ENCODE data around the gene HCN2. TPM values are rescaled to one million over a fixed set of nuclear protein-coding genes. Genes with fewer than 3 reads are reported as not detected.

HCN2 gene
- total RNA-seq, 1 donor from 2014 or later, result 2.3 TPM

DNA sequence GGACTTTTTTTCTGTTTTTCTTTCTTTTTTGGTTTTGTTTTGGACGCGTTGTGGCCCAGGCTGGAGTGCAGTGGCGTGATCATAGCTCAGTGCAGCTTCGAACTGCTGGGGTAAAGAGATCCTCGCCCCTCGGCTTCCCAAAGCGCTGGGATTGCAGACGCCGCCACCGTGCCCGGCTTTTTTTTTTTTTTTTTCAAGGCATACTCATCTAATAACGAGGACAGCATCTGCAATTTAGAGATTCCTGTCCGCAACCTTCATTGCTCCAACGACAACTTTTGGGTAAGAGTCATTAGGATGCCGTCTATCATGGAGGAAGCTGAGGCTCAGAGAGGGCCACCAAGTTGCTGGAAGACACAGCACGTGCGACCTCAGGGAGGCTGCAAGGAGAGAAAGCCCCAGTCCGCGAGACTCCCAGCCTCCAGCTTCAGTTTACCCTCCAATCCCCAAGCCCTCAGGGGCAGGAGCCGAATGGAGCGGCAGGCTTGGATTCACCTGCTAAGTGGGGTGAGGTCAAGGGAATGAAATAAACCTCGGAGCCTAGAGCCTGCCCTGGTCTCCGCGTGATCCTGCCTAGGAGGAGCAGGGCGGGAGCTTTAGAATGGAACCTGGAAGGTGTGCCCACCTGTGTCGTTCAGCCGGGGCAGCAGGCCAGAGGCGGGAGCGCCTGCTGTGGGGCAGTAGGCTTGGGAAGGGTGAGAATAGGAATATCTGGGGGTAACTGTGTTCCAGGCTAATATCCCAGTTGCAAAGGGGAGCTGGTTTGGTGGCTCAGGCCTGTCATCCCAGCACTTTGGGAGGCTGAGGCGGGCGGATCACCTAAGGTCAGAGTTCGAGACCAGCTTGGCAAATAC lies 44.3 kb downstream of the HCN2 start:
- intact Hi-C loops (cut with micrococcal nuclease), result loop anchor here (1.0 to 5.0 kb wide), 6 partner anchors 24 to 163 kb away; partner anchors contain the start of genes BSG, CDC34 and PTBP1

DNA sequence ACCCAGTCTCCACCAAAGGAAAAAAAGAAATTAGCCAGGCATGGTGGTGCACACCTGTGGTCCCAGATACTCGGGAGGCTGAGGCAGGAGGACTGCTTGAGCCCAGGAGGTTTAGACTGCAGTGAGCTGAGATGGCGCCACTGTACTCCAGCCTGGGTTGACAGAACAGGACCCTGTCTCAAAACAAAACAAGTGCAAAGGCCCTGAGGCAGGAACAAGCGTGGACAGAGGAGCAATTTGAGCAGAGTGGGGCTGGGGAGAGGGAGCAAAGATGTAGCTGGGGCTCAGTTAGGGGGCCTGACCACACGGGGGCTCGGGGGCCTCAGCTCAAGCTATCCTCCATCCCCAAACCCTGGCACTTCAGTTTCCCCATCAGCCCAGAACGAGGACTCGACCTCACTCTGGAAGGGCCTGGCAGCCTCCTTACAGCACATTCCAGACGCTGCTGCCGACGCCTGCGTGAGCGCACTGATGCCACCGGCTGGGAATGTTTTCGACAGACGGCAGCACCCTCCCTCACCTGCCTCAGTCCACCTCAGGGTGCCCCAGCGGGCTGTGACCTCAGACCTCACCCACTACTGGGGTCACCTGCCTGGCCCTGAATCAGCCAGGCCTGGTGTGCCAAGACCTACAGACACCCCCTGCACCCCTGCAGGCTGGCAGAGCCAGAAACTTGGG lies 45.4 kb downstream of the HCN2 start:
- intact Hi-C loops (cut with micrococcal nuclease), result loop anchor here (5.0 kb wide), 1 partner anchor 103 kb away; the partner anchor contains the start of gene CDC34

DNA sequence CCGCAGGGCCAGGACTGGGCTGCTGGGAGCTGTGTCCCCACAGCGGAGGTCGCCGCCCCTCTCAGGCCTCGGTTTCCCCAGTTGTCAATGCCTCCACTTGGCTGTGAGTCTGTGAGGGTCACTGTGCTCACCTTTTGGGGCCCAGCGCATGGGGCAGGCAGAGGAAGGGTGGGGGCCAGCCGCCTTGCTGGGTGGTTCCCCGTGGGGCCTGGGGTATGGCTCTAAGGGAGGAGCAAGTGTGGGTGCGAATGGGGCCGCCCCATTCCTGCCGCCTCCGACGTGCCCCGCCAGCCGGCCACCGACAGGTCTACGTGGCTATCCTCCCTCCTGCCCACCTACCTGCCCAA lies 49.2 kb downstream of the HCN2 start:
- intact Hi-C loops (cut with micrococcal nuclease), result loop anchor here (1.0 kb wide), 2 partner anchors 41 to 67 kb away; partner anchors contain the start of gene BSG

DNA sequence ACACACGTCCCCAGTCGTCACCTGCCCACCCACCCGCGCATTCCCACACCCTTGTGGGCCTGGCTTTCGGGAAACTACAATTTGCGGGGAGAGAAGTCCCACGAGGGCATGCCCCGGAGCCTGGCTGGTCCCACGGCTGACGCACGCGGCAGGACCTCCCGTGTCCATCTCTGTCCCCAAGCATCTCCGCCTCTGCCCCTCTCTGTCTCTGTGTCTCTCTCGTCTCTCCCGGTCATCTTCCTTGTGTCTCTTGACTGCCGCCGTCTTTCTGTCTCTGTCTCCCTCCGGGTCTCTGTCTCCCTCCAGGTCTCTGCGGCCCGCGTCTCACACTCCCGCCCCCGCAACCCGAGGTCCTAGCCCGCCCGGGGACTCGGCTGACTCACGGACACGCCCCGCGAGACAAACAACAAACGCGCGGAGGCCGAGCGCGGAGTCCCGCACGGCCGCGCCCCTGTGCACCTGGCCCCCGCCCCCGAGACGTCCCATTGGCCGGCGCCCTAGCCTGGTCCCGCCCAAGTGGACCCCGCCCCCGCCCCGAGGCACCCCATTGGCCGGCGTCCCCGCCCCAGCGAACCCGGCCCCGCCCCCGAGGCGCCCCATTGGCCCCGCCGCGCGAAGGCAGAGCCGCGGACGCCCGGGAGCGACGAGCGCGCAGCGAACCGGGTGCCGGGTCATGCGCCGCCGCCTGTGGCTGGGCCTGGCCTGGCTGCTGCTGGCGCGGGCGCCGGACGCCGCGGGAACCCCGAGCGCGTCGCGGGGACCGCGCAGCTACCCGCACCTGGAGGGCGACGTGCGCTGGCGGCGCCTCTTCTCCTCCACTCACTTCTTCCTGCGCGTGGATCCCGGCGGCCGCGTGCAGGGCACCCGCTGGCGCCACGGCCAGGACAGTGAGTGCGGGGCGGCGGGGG lies 49.8 kb downstream of the HCN2 start, which contains the start of gene FGF22:
FGF22 (plus strand) TSS at position 627 of the 908 bp plus-strand sequence; CDS start at position 674, 47 bp downstream.
- intact Hi-C loops (cut with micrococcal nuclease), result loop anchor here (1.0 kb wide), 2 partner anchors 41 to 67 kb away; partner anchors contain the start of gene BSG

DNA sequence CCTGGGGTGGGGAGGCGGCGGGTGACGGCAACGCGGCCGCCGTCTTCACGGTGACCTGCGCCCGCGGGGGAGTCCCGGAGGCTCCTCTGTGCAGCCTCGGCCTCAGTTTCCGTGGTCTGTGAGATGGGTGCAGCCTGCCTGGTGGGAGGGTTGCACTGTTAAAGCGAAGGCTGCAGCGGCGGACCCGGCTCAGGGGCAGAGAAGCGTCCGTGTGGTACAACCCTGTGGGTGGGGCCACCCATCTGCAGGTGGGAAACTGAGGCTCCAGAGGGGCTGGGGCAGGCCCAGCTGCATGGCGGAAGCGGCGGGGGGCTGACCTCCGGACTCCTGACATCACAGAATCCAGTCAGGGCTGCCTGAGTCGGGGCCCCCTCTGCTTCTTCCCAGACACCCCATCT lies 50.5 kb downstream of the HCN2 start:
- intact Hi-C loops (cut with micrococcal nuclease), result no loop called here

DNA sequence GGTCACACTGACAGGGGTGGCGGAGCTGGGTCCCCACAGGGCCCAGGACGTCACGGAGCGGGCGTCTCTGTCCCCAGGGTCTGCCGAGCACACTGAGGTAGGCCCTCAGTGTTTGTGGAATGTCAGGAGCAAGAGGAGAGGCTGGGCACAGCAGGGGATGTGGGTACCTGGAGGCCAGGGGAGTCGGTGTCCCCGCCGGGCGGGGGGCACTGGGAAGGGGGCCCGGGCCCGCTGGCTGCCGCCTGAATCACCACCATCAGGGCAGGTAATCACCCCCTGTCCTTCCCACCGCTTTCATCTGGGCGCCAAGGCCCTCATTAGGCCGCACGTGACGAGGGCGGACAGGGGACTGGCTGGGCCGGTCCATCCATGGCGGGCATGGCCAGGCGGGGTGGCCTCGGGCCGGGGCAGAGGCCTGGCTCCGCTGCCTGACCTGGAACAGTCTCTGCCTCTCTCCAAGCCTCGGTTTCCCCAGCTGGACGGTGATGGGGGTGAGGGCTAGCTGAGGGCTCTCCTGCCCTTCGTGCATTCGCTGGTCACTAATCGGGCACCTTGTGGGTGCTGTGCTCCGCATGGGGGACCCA lies 51.0 kb downstream of the HCN2 start:
- intact Hi-C loops (cut with micrococcal nuclease), result no loop called here

DNA sequence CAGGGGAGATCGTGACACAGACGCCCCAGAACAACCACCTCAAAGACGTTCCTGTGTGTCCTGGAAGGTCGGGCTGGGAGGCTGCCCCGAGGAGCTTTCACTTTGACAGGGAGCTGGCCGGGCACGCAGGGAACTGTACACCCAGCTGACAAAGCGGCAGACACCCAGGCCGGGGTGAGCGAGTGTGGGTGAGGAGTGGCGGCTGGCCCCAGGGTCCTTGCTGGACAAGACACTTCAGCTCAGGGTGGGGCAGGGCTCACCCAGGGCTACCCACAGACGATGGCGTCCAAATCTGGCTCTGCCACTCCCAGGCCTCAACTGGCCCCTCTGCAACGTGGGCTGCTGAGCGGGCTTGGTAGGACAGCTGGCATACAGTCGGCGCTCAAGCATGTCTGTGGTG lies 52.0 kb downstream of the HCN2 start:
- intact Hi-C loops (cut with micrococcal nuclease), result no loop called here

DNA sequence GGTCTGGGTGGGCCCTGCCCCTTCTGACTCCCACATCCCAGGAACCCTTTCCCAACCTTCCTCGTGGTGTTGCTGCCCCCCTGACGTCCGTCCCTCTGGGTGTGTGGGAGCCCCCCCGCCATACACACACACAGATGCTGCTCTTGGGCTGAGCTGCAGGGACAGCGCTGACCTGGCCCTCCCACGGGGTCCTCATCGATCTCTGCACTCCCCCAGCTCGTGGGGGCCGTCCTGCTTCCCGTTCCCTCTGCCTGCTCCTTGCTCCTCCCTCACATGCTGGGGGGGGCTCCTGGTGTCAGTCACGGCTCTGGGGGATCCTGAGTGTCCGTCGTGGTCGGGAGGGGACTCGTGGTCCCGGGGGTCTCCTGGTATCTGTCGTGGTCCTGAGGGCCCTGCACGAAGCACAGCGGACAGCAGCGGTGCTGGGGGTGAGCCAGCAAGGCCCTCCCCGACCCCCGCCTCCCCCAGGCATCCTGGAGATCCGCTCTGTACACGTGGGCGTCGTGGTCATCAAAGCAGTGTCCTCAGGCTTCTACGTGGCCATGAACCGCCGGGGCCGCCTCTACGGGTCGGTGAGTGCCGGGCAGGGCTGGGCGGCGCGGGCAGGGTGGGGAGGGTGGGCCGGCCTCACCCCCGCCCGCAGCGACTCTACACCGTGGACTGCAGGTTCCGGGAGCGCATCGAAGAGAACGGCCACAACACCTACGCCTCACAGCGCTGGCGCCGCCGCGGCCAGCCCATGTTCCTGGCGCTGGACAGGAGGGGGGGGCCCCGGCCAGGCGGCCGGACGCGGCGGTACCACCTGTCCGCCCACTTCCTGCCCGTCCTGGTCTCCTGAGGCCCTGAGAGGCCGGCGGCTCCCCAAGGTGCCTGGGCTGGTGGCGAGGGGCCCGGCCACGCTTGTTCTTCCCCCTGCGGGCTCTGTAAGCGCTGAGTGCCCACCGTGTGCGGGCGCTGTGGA lies 53.4 kb downstream of the HCN2 start:
- intact Hi-C loops (cut with micrococcal nuclease), result no loop called here

DNA sequence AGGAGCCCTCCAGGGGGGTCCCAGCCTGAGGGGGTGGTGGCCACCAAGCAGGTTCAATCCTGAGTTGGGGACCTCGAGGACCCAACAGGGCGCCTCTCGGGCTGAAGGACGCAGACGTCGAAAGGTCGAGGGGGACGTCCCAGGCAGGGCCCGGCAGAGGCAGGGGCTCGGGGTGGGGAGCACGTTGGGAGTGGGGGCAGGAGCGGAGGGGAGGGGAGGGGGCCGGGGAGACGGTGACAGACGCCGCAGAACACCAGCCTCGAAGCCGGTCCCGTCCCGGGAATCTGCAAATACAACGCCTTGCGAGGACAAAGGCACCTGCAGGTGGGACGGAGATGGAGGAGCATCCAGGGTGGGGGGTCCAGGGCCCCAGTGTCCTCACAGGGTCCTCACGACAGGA lies 54.1 kb downstream of the HCN2 start:
- intact Hi-C loops (cut with micrococcal nuclease), result no loop called here

DNA sequence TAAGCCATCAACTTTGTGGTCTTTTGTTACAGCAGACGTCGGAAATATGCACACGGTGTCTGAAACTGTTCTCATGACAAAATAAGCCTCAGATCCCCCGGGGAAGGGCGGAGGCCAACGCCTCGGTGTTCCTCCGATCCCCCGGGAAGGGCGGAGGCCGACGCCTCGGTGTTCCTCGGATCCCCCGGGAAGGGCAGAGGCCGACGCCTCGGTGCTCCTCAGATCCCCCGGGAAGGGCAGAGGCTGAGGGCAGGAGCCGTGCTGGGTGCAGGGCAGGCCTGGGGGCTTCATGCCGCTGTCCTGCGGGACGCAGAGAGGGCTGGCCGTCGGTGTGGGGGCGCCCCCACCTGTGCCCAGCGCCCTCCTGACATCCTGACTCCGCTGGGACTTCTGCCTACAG lies 54.7 kb downstream of the HCN2 start:
- intact Hi-C loops (cut with micrococcal nuclease), result no loop called here

DNA sequence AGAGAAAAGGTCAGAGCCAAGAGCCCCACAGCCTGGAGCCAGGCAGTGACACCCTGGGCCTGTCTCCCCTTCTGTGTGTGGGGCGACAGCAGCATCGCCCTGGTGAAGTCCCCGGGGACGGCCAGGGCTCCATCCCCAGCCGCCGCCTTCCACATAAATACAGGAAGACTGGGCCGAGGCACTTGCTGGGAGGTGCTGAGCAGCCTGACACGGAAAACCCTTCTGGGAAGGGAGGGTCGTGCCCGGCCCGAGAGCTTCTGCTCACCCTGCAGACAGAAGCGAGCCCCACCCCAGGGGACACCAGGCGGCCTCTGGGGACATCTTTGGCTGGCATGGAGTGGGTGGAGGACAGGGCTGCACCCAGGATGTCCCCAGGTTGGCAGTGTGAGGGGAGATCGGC lies 55.1 kb downstream of the HCN2 start:
- intact Hi-C loops (cut with micrococcal nuclease), result no loop called here

DNA sequence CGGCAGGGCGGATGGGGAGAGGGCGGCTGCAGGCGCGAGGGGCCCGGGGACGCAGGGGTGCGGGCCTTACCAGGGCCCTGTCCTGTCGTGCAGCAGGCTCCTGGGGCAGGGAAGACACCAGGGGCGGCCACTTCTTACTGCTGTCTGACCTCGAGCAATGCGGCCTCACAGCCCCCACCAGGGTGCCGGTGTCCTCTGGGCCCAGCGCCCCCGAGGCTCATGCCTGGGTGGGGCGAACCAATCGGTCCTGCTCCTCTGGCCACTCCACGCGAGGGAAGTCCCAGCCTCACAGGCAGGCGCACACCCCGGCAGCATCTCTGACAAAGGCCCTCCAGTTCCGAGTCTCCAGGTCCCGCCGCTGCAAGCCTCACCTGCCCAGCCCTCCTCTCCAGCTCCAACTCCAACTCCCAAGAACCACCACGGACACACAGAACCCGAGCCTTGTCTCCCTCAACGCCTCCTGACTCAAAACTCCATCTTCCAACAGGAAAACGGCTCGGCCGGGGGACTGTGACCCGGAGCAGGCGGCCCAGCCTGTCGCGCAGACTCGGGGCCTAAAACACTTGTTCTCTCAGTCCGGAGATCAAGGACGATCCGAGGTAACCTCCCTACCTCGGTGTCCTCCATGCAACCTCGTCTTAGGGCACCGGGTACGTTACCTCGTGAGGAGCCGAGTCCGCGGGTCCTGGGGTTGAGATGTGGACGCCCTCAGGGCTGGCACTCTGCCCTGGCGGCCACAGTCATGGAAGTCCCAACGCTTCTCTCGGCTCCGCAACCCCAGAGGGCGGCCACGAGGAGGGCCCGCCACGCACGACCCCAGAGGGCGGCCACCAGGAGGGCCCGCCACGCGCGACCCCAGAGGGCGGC lies 56.5 kb downstream of the HCN2 start:
- intact Hi-C loops (cut with micrococcal nuclease), result no loop called here

DNA sequence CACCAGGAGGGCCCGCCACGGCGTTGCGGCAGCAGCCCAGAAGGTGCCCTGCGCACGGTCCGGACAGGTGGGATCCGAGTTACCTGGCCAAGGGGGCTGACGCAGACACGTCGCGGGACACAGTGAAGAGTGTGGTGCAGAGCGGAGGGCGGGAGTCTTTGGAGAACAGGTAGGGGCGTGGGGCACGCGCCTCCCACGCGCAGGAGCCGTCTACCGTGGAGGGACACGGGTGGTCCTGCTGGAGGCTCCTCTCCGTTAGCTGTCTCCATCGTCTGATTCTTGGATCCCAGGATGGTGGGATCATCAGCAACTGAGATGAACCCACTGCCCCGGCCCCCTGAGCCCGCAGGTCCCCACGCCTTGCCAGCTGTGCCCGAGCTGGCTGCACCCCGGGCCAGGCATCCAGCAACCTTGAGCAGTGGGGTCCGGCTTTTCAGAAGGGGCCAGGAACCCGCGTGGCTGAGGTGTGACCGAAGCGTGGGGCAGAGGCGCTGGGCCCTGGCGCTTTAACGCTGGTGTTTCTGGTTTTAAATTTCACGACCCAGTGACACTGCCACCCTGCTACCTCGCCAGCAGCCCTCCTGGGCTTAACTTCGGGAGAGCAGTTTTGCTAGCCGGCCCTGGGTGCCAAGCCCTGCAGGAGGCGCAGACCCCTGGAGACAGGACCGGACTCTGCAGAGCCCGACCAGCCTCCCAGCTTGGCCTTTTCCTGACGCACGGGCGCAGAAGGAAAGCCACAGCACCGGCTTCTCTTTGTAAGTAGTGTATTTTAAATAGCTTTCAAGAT lies 57.3 kb downstream of the HCN2 start:
- intact Hi-C loops (cut with micrococcal nuclease), result no loop called here

DNA sequence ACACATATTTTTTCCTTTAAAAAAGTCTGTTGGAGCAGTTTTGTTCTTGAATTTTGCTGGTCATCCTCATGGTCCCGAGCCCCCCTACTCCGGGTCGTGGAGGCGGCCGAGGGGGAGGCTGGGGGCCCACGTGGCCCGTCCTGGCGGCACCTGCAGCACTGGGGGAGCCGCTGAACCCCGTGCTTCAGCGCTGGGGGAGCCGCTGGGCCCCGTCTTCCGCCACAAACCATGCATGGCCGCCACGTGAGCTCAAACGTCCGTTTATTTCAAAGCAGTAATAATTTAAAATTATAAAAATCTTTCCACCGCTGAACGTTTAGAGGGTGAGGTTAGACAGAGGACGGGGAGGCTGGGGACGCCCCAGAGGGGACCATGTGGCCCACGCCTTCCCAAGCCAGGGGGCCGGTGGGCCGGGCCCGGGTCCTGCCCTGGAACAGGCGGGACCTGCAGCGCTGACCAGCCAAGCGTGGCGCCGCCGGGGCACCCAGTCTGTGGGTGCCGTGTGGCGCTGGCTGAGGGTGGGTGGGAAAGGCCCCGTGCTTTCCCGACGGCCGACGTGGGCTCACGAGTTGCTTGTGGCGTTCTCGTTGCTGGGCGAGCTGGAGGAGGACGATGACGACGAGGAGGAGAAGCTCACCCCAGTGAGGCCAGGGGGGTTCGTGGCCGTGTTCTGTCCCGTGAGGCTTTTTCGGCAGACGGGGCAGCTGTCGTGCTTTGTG lies 58.0 kb downstream of the HCN2 start:
- intact Hi-C loops (cut with micrococcal nuclease), result no loop called here

DNA sequence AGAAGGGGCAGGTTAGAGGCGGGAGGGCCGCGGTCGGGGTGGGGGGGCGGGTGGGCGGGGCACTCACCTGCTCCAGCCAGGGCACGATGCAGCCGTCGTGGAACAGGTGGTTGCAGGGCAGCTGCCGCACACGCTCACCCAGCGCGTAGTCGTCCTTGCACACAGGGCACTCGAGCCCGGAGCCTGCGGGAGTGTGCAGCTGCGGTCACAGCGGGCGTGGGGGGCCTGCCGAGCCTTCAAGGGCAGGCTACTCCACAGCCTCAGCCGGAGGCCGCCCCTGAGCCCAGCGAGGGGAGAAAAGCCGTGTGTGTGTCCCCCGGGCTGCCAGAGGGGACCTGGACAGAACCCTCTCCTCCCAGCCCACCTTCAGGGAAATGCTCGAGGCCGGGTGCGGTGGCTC lies 58.6 kb downstream of the HCN2 start:
- intact Hi-C loops (cut with micrococcal nuclease), result no loop called here

DNA sequence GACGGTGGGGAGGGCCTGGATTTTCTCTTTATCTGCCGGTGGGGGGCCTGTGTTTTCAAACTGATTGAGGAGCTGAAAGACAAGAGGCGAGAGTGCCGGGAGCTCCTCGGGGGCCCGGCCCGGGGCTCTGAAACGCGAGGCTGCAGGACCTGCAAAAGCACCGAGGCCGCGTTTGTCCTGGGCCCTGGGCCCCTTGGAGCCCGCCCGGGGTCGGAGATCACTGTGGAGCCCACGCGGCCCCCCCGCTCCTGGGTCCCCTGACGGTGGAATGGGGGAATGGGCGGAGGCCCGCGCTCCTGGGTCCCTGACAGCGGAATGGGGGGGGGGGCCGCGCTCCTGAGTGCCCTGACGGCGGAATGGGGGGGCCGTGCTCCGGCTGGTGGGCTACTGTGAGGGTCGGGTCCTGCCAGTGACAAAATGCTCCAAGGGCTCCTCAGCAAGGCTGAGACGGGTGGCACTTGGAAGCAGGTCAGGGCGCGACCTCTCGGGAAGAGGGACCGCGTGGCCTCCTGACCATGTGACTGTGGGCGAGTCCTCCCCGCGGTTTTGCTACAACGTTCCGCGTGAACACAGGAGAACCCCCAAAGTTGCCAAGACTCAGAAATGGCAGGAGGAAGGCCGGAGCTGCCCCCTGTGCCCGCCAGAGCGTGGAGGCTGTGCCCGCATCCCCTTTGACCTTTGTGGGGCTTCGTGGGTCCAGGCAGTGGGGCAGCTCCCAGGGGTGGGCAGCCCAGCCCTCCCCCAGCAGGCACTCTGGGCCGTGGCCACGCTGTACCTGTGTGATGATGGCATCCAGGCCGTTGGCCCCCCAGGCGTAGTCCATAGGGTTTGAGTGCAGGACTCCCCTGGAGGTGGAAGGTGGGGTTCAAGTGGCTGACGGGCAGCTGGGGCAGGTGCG lies 59.5 kb downstream of the HCN2 start:
- intact Hi-C loops (cut with micrococcal nuclease), result no loop called here
